WTC11 (cell line): Measurements from ENCODE around the gene FGD3.

Experiments
- CREB1 ChIP-seq: sonication (generic); formaldehyde crosslinking; IDR thresholded peaks from 2 replicates; pipeline ENCODE4 v1.8.0; 2023; ENCODE audit warnings: mild to moderate bottlenecking, missing genetic modification reagents
- CREM ChIP-seq: sonication (generic); formaldehyde crosslinking; IDR thresholded peaks from 2 replicates; pipeline ENCODE4 v1.8.1; 2022; ENCODE audit warnings: mild to moderate bottlenecking, missing genetic modification reagents, moderate library complexity
- OVOL2 ChIP-seq: fragments of 250-450 bp; sonication (Bioruptor Pico); IDR thresholded peaks from 2 replicates; pipeline ENCODE4 v1.9.0; 2021; ENCODE audit warnings: mild to moderate bottlenecking, borderline replicate concordance
- SMAD3 ChIP-seq: sonication (generic); formaldehyde crosslinking; IDR thresholded peaks from 2 replicates; pipeline ENCODE4 v1.8.0; 2022; ENCODE audit warnings: missing genetic modification reagents, mild to moderate bottlenecking, borderline replicate concordance
- TEAD4 ChIP-seq: sonication (generic); formaldehyde crosslinking; IDR thresholded peaks from 2 replicates; pipeline ENCODE4 v1.8.0; 2022; ENCODE audit warnings: mild to moderate bottlenecking, missing genetic modification reagents
- ZNF263 ChIP-seq: sonication (generic); formaldehyde crosslinking; IDR thresholded peaks from 2 replicates; pipeline ENCODE4 v1.8.1; 2022; ENCODE audit warnings: low read depth, mild to moderate bottlenecking, moderate library complexity, missing genetic modification reagents
- TF ChIP-seq, protein P1 (sequence below): sonication (generic); formaldehyde crosslinking; IDR thresholded peaks from 2 replicates; pipeline ENCODE4 v1.8.0; 2022; ENCODE audit warnings: mild to moderate bottlenecking, missing genetic modification reagents
- TF ChIP-seq, protein P2 (sequence below): fragments of 200-600 bp; IDR thresholded peaks from 2 replicates; pipeline ENCODE4 v1.8.0; 2022; ENCODE audit warnings: antibody characterized with exemption
- TF ChIP-seq, protein P3 (sequence below): sonication (generic); formaldehyde crosslinking; IDR thresholded peaks from 2 replicates; pipeline ENCODE4 v1.8.1; 2022; ENCODE audit warnings: missing genetic modification reagents, borderline replicate concordance
- TF ChIP-seq, protein P4 (sequence below): fragments of 250-450 bp; sonication (Bioruptor Pico); IDR thresholded peaks from 2 replicates; pipeline ENCODE4 v2.1.2; 2022; ENCODE audit warnings: mild to moderate bottlenecking, moderate library complexity

DNA sequence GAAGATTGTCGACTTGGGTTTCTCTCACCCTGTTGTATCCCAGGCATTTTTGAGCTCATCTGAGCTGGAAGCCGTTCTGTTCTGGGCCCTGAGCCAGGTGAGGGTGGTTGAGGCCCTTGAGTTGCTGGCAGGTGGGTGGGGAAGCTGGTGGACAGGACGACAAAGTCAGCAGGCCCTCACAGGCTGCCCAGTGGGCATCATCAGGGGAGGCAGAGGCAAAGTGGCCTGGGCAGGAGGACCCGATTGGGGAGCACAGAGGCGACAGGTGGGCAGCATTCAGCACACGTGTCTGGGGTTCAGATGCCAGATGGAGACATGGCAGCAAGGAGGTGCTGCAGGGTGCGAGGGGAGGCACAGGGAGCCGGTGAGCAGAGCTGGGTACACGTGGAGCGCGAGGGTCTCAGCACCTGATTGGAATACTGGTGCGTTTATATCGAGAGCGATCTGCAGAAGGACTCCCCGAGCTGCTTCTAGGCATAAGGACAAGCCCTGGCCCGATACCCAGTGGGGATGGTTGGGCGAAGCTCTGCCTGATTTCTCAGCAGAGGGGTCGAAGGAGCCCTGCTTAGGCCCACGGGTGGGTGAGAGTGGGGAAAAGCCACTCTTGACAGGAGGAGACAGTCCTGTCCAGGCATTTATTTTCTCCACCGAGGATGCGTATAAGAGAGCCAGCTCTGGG lies 62.2 kb downstream of the FGD3 start:
- TF ChIP-seq OVOL2 = no peak
- TF ChIP-seq, protein P1, sequence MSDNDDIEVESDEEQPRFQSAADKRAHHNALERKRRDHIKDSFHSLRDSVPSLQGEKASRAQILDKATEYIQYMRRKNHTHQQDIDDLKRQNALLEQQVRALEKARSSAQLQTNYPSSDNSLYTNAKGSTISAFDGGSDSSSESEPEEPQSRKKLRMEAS = no peak
- TF ChIP-seq, protein P2, sequence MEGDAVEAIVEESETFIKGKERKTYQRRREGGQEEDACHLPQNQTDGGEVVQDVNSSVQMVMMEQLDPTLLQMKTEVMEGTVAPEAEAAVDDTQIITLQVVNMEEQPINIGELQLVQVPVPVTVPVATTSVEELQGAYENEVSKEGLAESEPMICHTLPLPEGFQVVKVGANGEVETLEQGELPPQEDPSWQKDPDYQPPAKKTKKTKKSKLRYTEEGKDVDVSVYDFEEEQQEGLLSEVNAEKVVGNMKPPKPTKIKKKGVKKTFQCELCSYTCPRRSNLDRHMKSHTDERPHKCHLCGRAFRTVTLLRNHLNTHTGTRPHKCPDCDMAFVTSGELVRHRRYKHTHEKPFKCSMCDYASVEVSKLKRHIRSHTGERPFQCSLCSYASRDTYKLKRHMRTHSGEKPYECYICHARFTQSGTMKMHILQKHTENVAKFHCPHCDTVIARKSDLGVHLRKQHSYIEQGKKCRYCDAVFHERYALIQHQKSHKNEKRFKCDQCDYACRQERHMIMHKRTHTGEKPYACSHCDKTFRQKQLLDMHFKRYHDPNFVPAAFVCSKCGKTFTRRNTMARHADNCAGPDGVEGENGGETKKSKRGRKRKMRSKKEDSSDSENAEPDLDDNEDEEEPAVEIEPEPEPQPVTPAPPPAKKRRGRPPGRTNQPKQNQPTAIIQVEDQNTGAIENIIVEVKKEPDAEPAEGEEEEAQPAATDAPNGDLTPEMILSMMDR = no peak
- no peak for TF ChIP-seq CREM (CRISPR knock-in tag)
- no peak for TF ChIP-seq TEAD4 (CRISPR knock-in tag)
- TF ChIP-seq, protein P3, sequence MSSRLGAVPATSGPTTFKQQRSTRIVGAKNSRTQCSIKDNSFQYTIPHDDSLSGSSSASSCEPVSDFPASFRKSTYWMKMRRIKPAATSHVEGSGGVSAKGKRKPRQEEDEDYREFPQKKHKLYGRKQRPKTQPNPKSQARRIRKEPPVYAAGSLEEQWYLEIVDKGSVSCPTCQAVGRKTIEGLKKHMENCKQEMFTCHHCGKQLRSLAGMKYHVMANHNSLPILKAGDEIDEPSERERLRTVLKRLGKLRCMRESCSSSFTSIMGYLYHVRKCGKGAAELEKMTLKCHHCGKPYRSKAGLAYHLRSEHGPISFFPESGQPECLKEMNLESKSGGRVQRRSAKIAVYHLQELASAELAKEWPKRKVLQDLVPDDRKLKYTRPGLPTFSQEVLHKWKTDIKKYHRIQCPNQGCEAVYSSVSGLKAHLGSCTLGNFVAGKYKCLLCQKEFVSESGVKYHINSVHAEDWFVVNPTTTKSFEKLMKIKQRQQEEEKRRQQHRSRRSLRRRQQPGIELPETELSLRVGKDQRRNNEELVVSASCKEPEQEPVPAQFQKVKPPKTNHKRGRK = no peak
- TF ChIP-seq, protein P4, sequence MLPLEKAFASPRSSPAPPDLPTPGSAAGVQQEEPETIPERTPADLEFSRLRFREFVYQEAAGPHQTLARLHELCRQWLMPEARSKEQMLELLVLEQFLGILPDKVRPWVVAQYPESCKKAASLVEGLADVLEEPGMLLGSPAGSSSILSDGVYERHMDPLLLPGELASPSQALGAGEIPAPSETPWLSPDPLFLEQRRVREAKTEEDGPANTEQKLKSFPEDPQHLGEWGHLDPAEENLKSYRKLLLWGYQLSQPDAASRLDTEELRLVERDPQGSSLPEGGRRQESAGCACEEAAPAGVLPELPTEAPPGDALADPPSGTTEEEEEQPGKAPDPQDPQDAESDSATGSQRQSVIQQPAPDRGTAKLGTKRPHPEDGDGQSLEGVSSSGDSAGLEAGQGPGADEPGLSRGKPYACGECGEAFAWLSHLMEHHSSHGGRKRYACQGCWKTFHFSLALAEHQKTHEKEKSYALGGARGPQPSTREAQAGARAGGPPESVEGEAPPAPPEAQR (CRISPR knock-in tag) = no peak
- no peak for TF ChIP-seq SMAD3 (CRISPR knock-in tag)
- TF ChIP-seq CREB1 (CRISPR knock-in tag) = no peak
- TF ChIP-seq ZNF263 (CRISPR knock-in tag) = no peak
